PC-9 (cell line): Measurements from ENCODE around the gene DNMT3A.

ENCODE experiments used
- CTCF ChIP-seq: fragments of 200-600 bp; sonication (generic); conservative IDR thresholded peaks from 2 replicates; pipeline ENCODE4 v1.6.1; 2017; ENCODE audit warnings: mixed run types, antibody characterized with exemption, mild to moderate bottlenecking, moderate library complexity
- EZH2 ChIP-seq: fragments of 200-600 bp; sonication (generic); IDR thresholded peaks from 2 replicates; pipeline ENCODE4 v1.8.0; 2017; ENCODE audit warnings: antibody characterized with exemption, low read depth

- no peak for TF ChIP-seq EZH2
- no peak for TF ChIP-seq CTCF
Measured at GRCh38 chr2:25383806-25384205, 42.1 kb upstream of the DNMT3A start.
